Middle frontal gyrus (tissue), 1 donor: ENCODE measurements around the gene TMEM129.

ENCODE experiments used
- DNase-seq: peaks from one replicate; pipeline ENCODE4 v3.0.0-alpha.2; 2015; ENCODE audit warnings: low spot score; ENCODE audit errors: extremely low spot score

Gene TMEM129

DNA sequence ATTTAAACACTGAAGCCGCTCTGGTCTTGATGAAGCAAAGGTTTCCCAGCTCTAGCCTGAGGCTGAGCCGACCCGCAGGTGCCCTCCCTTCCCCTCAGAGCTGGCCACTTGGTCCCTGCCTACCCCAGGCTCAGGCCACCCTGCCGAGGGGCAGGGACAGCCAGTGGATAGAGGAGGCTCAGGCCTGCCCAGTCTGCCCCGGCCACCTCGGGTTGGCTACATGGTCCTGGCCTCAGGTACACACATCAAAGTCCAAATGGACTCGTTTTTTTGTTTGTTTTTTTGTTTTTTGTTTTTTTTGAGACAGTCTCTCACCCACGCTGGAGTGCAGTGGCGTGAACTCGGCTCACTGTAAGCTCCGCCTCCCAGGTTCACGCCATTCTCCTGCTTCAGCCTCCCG lies 24.0 kb upstream of the TMEM129 start:
- DNase-seq, result no peak

- DNase-seq, result no peak
These were observed 23.4 kb upstream of the TMEM129 start for GRCh38 chr4:1744552-1744951.

DNA sequence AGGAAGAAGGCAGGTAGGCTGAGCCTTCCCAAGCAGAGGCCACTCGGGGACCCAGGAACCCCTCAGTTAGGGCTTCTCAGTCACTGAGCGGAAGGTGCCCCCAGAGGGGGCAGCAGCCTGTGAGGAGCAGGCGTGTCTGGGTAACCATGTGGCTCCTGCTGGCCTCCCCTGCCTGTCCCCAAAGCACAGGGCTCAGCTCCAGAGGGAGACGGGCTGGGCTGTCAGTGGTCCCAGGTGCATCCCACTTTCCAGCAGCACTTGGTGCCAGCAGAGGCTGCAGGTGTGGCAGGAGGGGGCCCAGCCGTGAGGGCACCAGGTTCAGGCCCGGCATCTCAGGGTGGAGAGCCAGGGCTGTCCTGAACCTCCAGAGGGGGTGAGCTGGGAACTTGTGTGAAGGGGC lies 22.9 kb upstream of the TMEM129 start:
- DNase-seq, result no peak

DNA sequence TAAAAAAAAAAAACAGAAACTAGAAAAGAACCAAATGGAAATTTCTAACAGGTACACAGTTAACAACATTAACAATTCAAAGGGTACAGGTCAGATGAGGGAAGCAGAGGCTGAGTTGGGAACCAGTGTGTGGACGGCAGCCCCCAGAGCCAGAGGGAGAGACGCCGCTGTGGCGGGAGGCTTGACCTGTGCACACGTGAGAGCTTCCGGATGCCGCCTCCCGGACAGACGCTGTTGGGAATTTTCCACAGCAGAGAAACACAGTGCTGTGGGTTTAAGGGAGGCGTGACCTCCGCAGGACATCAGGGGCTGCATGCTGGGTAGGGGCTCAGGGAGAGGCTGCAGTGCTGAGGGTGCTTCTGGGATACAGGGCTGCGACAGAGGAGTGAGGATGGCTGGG lies 22.4 kb upstream of the TMEM129 start:
- no peak for DNase-seq

DNA sequence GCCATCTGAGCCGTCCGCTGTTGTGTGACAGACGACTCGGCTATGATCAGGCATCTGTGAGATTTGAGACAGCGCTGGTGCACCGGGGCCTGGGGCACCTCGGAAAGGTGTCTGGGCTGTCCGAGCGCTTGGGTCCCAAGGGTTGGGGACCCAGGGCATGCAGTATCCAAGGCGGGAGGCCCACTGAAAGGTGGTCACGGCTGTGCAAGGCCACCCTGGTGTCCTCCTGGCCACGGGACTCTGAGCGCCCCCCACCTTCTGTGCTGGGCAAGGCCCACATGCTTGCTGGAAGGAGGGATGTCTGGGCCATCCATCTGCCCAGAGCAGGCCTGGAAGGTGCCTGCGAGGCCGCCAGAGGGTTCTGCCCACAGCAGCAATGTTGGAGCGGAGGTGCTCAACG lies 20.1 kb upstream of the TMEM129 start:
- no peak for DNase-seq

- DNase-seq, result no peak
These were observed 19.0 kb upstream of the TMEM129 start for GRCh38 chr4:1740021-1740545.

- DNase-seq, result no peak
These were observed 18.2 kb upstream of the TMEM129 start for GRCh38 chr4:1739358-1739757.

DNA sequence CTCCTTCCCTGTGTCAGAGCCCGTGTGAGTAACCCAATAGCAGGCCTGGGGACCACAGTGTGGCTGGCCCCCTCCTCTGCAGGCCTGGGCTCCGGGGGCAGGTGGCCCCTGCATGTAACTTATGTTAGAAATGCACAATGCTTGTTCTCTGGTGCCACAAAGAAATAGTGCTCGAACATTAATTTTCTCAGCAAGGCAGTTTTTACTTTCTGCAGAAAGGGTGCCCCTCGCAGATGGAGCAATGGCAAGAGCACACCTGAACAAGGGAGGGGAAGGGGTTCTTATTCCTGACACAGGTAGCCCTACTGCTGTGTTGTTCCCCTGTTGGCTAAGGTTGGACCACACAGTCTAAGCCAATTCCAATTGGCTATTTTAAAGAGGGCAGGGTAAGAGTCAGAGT lies 17.3 kb upstream of the TMEM129 start:
- no peak for DNase-seq

GRCh38 chr4:1737666-1738065 lies 16.5 kb upstream of the TMEM129 start:
- no peak for DNase-seq

- DNase-seq, result no peak
These were observed 15.7 kb upstream of the TMEM129 start for GRCh38 chr4:1736812-1737211.

DNA sequence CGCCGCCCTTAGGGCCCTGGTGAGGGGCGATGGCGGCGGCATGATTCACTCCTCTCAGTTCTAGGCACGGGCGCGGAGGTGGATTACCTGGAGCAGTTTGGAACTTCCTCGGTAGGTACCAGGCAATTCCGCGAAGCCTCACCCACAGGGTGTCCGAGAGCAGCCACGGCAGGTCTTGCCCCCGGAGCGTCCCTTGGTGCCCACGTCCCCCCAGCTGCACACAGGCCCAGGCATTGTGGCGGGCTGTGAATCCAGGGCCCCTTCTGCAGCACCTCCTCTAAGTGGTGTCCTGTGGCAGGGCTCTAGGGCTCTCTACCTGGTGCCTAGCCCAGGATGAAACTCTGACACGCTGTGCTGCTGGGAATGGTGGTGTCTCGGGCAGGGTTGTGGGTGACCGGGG lies 14.1 kb upstream of the TMEM129 start:
- DNase-seq, result no peak

- DNase-seq, result no peak
These were observed 11.8 kb upstream of the TMEM129 start for GRCh38 chr4:1732911-1733310.

GRCh38 chr4:1731180-1731579 lies 10.1 kb upstream of the TMEM129 start:
- DNase-seq, result no peak

- no peak for DNase-seq
These were observed 9.5 kb upstream of the TMEM129 start for GRCh38 chr4:1730532-1731135.

DNA sequence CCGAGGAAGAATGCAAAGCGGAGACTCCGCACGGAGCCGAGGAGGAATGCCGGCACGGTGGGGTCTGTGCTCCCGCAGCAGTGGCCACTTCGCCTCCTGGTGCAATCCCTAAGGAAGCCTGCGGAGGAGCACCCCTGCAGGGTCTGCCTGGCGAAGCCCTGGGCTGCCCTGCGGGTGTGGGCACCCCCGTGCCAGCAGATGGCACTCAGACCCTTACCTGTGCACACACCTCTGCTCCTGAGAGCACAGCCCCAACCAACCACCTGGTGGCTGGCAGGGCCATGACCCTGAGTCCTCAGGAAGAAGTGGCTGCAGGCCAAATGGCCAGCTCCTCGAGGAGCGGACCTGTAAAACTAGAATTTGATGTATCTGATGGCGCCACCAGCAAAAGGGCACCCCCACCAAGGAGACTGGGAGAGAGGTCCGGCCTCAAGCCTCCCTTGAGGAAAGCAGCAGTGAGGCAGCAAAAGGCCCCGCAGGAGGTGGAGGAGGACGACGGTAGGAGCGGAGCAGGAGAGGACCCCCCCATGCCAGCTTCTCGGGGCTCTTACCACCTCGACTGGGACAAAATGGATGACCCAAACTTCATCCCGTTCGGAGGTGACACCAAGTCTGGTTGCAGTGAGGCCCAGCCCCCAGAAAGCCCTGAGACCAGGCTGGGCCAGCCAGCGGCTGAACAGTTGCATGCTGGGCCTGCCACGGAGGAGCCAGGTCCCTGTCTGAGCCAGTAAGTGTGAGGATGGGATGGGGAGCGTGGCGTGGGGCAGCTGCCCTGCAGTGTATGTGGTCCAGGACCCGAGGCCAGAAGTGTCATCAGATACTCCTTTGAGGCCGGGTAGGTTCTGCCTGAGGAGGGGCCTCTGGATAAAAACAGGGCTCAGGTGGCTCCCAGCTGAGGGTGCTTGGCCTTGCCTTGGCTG lies 7.2 kb upstream of the TMEM129 start:
- DNase-seq, result no peak

DNA sequence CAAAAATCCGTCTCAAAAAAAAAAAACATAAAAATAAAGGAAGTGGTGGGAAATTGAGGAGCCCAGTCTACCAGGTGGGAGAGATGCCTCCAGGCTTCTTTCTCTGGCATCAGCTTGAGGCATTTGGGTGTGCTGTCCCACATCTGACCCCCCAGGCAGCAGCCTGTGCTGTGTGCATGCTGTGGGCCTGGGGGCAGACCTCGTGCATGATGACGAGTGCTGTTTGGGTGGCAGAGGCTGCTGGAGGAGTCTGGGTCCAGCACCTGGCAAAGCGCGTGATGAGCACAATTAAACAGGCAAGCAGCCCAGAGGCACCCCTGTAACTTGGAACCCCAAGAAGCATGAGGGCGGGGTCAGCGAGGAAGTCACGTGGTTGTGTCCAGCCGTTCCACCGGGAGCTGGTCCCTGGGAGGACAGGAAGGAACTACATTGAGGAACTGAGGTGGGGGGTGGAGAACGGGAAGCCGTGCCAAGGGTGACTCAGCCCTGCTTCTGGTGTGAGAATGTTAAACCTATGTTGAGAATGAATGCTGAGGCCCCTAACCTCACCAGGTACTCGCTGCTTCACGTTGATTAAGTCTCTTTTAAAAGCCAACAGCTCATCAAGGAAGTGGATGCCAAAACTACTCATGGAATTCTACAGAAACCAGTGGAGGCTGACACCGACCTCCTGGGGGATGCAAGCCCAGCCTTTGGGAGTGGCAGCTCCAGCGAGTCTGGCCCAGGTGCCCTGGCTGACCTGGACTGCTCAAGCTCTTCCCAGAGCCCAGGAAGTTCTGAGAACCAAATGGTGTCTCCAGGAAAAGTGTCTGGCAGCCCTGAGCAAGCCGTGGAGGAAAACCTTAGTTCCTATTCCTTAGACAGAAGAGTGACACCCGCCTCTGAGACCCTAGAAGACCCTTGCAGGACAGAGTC lies 6.3 kb upstream of the TMEM129 start:
- DNase-seq, result no peak

GRCh38 chr4:1726146-1726934 lies 5.2 kb upstream of the TMEM129 start:
- DNase-seq, result peak; percentile 71

DNA sequence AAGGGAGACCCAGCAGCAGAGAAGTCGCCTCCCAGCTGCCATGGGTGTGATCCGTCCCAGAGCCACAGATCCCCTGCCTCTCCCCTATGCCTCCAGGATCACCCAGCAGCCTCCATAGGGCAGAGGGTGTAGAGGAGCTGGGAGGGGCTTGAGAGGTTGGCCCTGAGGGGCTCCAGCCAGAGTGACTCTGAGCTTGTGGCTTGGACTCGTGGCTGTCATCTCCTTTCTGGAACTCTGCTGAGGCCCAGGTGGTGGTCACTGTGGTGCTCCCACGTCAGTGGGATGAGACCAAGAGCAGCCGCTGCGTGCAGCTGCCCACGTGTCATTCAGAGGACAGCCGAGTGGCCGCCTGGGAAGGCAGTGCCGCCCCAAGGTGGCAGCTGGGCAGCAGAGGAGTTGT lies 4.4 kb upstream of the TMEM129 start:
- DNase-seq, result no peak

GRCh38 chr4:1723131-1723801 lies 2.1 kb upstream of the TMEM129 start:
- DNase-seq, result no peak

GRCh38 chr4:1722551-1723118 lies 1.5 kb upstream of the TMEM129 start:
- no peak for DNase-seq
